Ishikawa (cell line): Measurements from ENCODE around the gene ATF5.

ENCODE experiments used
- CEBPB ChIP-seq: IDR thresholded peaks from 2 replicates; pipeline ENCODE4 v1.6.1; 2012
- CREB1 ChIP-seq: IDR thresholded peaks from 2 replicates; pipeline ENCODE4 v1.6.1; 2012; ENCODE audit warnings: low read depth
- EGR1 ChIP-seq: IDR thresholded peaks from 2 replicates; pipeline ENCODE4 v1.6.1; 2012
- EP300 ChIP-seq: IDR thresholded peaks from 2 replicates; pipeline ENCODE4 v1.6.1; 2012; ENCODE audit warnings: borderline replicate concordance
- FOXM1 ChIP-seq: IDR thresholded peaks from 2 replicates; pipeline ENCODE4 v1.6.1; 2012; ENCODE audit warnings: low read depth, borderline replicate concordance
- MAX ChIP-seq: IDR thresholded peaks from 2 replicates; pipeline ENCODE4 v1.6.1; 2012
- NFIC ChIP-seq: IDR thresholded peaks from 2 replicates; pipeline ENCODE4 v1.6.1; 2012
- RAD21 ChIP-seq: IDR thresholded peaks from 2 replicates; pipeline ENCODE4 v1.6.1; 2012; ENCODE audit warnings: low read depth
- REST ChIP-seq: IDR thresholded peaks from 2 replicates; pipeline ENCODE4 v1.6.1; 2012; ENCODE audit warnings: low read depth, mild to moderate bottlenecking
- TAF1 ChIP-seq: IDR thresholded peaks from 2 replicates; pipeline ENCODE4 v1.6.1; 2012; ENCODE audit warnings: low read depth, mild to moderate bottlenecking
- TCF12 ChIP-seq: IDR thresholded peaks from 2 replicates; pipeline ENCODE4 v1.6.1; 2012; ENCODE audit warnings: low read depth
- TEAD4 ChIP-seq: IDR thresholded peaks from 2 replicates; pipeline ENCODE4 v1.6.1; 2012
- USF1 ChIP-seq: IDR thresholded peaks from 2 replicates; pipeline ENCODE4 v1.6.1; 2012
- YY1 ChIP-seq: IDR thresholded peaks from 2 replicates; pipeline ENCODE4 v1.6.1; 2012; ENCODE audit warnings: low read depth
- ZBTB7A ChIP-seq: IDR thresholded peaks from 2 replicates; pipeline ENCODE4 v1.6.1; 2012; ENCODE audit warnings: low read depth

The ATF5 gene

GRCh38 chr19:49921871-49922795 lies 6.9 kb upstream of the ATF5 start:
- TF ChIP-seq TCF12 (no peak), ZBTB7A (no peak), MAX (no peak), CEBPB (no peak), REST (no peak), CREB1 (no peak), YY1 (no peak), TEAD4 (no peak), EP300 (no peak), FOXM1 (no peak), EGR1 (no peak), NFIC (no peak), TAF1 (no peak), RAD21 (no peak)

GRCh38 chr19:49923055-49924003 lies 5.7 kb upstream of the ATF5 start:
- no peak for TF ChIP-seq CEBPB
- no peak for TF ChIP-seq EP300
- TF ChIP-seq ZBTB7A: no peak
- TF ChIP-seq REST: no peak
- no peak for TF ChIP-seq TCF12
- no peak for TF ChIP-seq TAF1
- TF ChIP-seq TEAD4: no peak
- no peak for TF ChIP-seq NFIC
- TF ChIP-seq MAX: no peak

- TF ChIP-seq ZBTB7A (no peak), TCF12 (no peak), FOXM1 (no peak)
These were observed 4.8 kb upstream of the ATF5 start for GRCh38 chr19:49924004-49924880.

- TF ChIP-seq CEBPB (no peak), TAF1 (no peak), RAD21 (no peak), FOXM1 (no peak), EGR1 (no peak), TEAD4 (no peak), YY1 (no peak), USF1 (no peak), NFIC (no peak), MAX (no peak), REST (no peak), EP300 (no peak), CREB1 (no peak), ZBTB7A (no peak)
These were observed 3.5 kb upstream of the ATF5 start for GRCh38 chr19:49925486-49925885.
